Liver (tissue), 9 donors: ENCODE data around the gene EGFLAM. TPM values are rescaled to one million over a fixed set of nuclear protein-coding genes. Genes with fewer than 3 reads are reported as not detected.

Experiments used
- DNase-seq: peaks from one replicate; pipeline ENCODE4 v3.0.0-alpha.2; 2017; ENCODE audit warnings: low spot score
- H3K27ac ChIP-seq, 2 donors: one replicate each; pipeline ENCODE4 v1.7.0; 2013; ENCODE audit warnings: inconsistent platforms in 2 of 2, low read length in 2 of 2, control low read depth in 1 of 2, low read depth in 1 of 2, mild to moderate bottlenecking in 1 of 2
- H3K27me3 ChIP-seq, 4 donors: one replicate each; pipeline versions ENCODE4 v1.6.1 to v1.7.0; 2013; ENCODE audit warnings: low read length in 3 of 4, inconsistent platforms in 1 of 4, mild to moderate bottlenecking in 1 of 4, moderate library complexity in 1 of 4; ENCODE audit not compliant: control insufficient read depth in 4 of 4, insufficient read depth in 4 of 4
- H3K36me3 ChIP-seq, 4 donors: one replicate each; pipeline versions ENCODE4 v1.6.1 to v1.7.0; 2013; ENCODE audit warnings: low read length in 3 of 4, mild to moderate bottlenecking in 3 of 4, low read depth in 1 of 4, moderate library complexity in 1 of 4; ENCODE audit not compliant: control insufficient read depth in 4 of 4, insufficient read depth in 3 of 4
- H3K4me1 ChIP-seq, 4 donors: one replicate each; pipeline versions ENCODE4 v1.6.1 to v1.7.0; 2013; ENCODE audit warnings: low read length in 3 of 4, mild to moderate bottlenecking in 3 of 4, moderate library complexity in 1 of 4; ENCODE audit not compliant: control insufficient read depth in 4 of 4, insufficient read depth in 4 of 4
- H3K4me3 ChIP-seq, 3 donors: one replicate each; pipeline versions ENCODE4 v1.6.1 to v1.7.0; 2013; ENCODE audit warnings: low read length in 3 of 3, control low read depth in 1 of 3, low read depth in 1 of 3, mild to moderate bottlenecking in 1 of 3
- H3K9ac ChIP-seq, 2 donors: one replicate each; pipeline ENCODE4 v1.7.0; 2013; ENCODE audit warnings: low read length in 2 of 2, mild to moderate bottlenecking in 2 of 2, moderate library complexity in 2 of 2, control low read depth in 1 of 2, low read depth in 1 of 2
- H3K9me3 ChIP-seq, 4 donors: one replicate each; pipeline versions ENCODE4 v1.6.1 to v1.7.0; 2013; ENCODE audit warnings: low read length in 3 of 4; ENCODE audit not compliant: control insufficient read depth in 4 of 4
- EGR1 ChIP-seq, 2 donors: IDR thresholded peaks; 2 replicates each; pipeline ENCODE4 v1.6.1; 2016 to 2018; ENCODE audit warnings: antibody characterized with exemption in 2 of 2, low read depth in 2 of 2
- GABPA ChIP-seq, 2 donors: IDR thresholded peaks in 1 of 2; conservative IDR thresholded peaks in 1 of 2; 2 replicates each; pipeline ENCODE4 v1.6.1; 2016; ENCODE audit warnings: antibody characterized with exemption in 2 of 2, mild to moderate bottlenecking in 1 of 2, moderate library complexity in 1 of 2
- HNF4G ChIP-seq: IDR thresholded peaks from 2 replicates; pipeline ENCODE4 v1.6.1; 2016; ENCODE audit warnings: antibody characterized with exemption
- JUND ChIP-seq, 2 donors: IDR thresholded peaks; 2 replicates each; pipeline ENCODE4 v1.6.1; 2016; ENCODE audit warnings: antibody characterized with exemption in 2 of 2
- NR2F2 ChIP-seq: IDR thresholded peaks from 2 replicates; pipeline ENCODE4 v1.6.1; 2016; ENCODE audit warnings: antibody characterized with exemption
- RAD21 ChIP-seq, 2 donors: IDR thresholded peaks; 2 replicates each; pipeline ENCODE4 v1.6.1; 2016; ENCODE audit warnings: antibody characterized with exemption in 2 of 2, mild to moderate bottlenecking in 2 of 2
- RXRA ChIP-seq, 2 donors: IDR thresholded peaks; 2 replicates each; pipeline ENCODE4 v1.6.1; 2017 to 2018; ENCODE audit warnings: antibody characterized with exemption in 2 of 2, mild to moderate bottlenecking in 1 of 2
- SP1 ChIP-seq: IDR thresholded peaks from 2 replicates; pipeline ENCODE4 v1.6.1; 2018; ENCODE audit warnings: antibody characterized with exemption, mild to moderate bottlenecking
- TAF1 ChIP-seq: conservative IDR thresholded peaks from 2 replicates; pipeline ENCODE4 v1.6.1; 2016; ENCODE audit warnings: antibody characterized with exemption, mild to moderate bottlenecking
- WGBS: extraction: QIAGEN DNeasy Blood & Tissue Kit; methylation state at CpG from one replicate; pipeline ENCODE4 v1.1.7; 2013; 5-methylcytosine and 5-hydroxymethylcytosine counted together
- polyA plus RNA-seq, 2 donors: library from polyadenylated mRNA; stranded (reverse) in 1 of 2; unstranded in 1 of 2; fragments of 200-250 nt in 1 of 2; fragments of >200 nt in 1 of 2; fragmentation: Nextera tagmentation in 1 of 2; extraction: Ambion mirVana in 1 of 2; gene quantifications; one replicate each; pipeline versions ENCODE4 v1.2.1 to v1.2.3, GENCODE V29; 2013 to 2015
- total RNA-seq, 2 donors: library from RNA; depleted of rRNA; stranded (reverse); fragments of >200 nt; gene quantifications; one replicate each; pipeline ENCODE4 v1.2.3, GENCODE V29; 2014
- TF ChIP-seq, protein P1 (sequence below): IDR thresholded peaks from 2 replicates; pipeline ENCODE4 v1.6.1; 2016; ENCODE audit warnings: antibody characterized with exemption
- TF ChIP-seq, protein P2 (sequence below): IDR thresholded peaks from 2 replicates; pipeline ENCODE4 v1.6.1; 2016; ENCODE audit warnings: antibody characterized with exemption
- TF ChIP-seq, protein P3 (sequence below): fragments of 150-350 bp; IDR thresholded peaks from 2 replicates; pipeline ENCODE4 v1.5.1; 2017; ENCODE audit warnings: improper control_type of control experiment, low read depth, low read length; ENCODE audit not compliant: missing input control
- TF ChIP-seq, protein P4 (sequence below): IDR thresholded peaks from 2 replicates; pipeline ENCODE4 v1.6.1; 2016; ENCODE audit warnings: antibody characterized with exemption
- TF ChIP-seq, protein P5 (sequence below): IDR thresholded peaks from 2 replicates; pipeline ENCODE4 v1.6.1; 2016; ENCODE audit warnings: antibody characterized with exemption, mild to moderate bottlenecking
- donor health status: healthy.
- donor health status: healthy.
- donor health status: healthy.
- donor health status: healthy.
- donor health status: healthy.

The EGFLAM gene
- total and polyA plus RNA-seq, 4 donors, result 1.1 to 4.9 (median 1.9) TPM

DNA sequence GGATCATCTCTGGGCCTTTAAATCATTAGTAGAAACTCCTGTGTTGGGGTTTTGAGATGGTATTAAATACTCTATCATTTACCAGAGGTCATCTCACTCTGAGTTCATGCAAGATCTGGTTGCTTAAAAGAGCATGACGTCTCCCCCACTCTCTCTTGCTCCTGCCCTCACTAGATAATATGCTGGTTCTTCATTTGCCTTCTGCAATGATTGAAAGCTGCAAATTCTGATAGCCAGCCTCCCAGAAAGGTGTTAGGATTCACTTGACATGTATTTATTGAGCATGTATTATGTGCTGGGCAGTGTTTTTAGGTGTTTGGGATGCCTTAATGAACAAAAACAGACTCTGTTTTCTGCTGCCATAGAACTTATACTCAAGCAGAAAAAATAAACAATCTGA lies 41.2 kb downstream of the EGFLAM start:
- TF ChIP-seq SP1 (no peak), JUND (IDR thresholded peaks at IDR 0.05) (no peak)
- TF ChIP-seq, protein P1, sequence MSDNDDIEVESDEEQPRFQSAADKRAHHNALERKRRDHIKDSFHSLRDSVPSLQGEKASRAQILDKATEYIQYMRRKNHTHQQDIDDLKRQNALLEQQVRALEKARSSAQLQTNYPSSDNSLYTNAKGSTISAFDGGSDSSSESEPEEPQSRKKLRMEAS, result no peak
- Histone ChIP-seq H3K4me1 (no peaks in the 10 kb centered on the region), H3K27me3 (no peaks in the 10 kb centered on the region), H3K4me3 (no peak overlapping the region), H3K36me3 (no peaks in the 10 kb centered on the region), H3K27ac (no peak overlapping the region), H3K9me3 (peaks cover 2 to 6% (median 3%) of the 10 kb centered on the region in 4 donors), H3K9ac (no peak overlapping the region)
- no peak for DNase-seq
- WGBS, result 91% methylated on average over 1 of the region's 1 CpG

DNA sequence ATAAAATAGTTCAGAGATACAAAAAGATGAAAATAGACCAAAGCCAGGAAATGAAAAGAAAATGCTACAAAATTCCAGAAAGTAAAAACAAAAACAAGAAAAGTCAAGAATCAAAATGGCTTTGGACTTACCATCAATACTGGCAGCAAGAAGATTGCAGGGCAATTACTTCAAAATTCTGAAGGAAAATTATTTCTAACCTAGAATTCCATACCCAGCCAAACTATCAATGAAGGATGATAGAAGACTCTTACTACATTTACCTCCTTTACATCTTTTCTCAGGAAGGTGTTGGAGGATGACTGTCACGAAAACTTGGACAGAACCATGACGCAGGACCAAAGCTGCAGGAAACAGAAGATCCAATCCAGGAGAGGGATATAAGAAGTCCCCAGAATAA lies 46.8 kb downstream of the EGFLAM start:
- 87% methylated on average over 2 of the region's 2 CpGs for WGBS
- H3K9me3 ChIP-seq, result peaks cover 6 to 27% (median 12%) of the 10 kb centered on the region in 4 donors
- TF ChIP-seq EGR1 (IDR thresholded peaks at IDR 0.05; ENCODE audit: low read depth in 2 of 2) (no peak), SP1 (no peak), TAF1 (no peak), RXRA (IDR thresholded peaks at IDR 0.05) (no peak), RAD21 (IDR thresholded peaks at IDR 0.05) (no peak), NR2F2 (no peak)
- TF ChIP-seq, protein P1, result no peak
- TF ChIP-seq, protein P2, sequence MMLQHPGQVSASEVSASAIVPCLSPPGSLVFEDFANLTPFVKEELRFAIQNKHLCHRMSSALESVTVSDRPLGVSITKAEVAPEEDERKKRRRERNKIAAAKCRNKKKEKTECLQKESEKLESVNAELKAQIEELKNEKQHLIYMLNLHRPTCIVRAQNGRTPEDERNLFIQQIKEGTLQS, result no peak
- TF ChIP-seq, protein P3, sequence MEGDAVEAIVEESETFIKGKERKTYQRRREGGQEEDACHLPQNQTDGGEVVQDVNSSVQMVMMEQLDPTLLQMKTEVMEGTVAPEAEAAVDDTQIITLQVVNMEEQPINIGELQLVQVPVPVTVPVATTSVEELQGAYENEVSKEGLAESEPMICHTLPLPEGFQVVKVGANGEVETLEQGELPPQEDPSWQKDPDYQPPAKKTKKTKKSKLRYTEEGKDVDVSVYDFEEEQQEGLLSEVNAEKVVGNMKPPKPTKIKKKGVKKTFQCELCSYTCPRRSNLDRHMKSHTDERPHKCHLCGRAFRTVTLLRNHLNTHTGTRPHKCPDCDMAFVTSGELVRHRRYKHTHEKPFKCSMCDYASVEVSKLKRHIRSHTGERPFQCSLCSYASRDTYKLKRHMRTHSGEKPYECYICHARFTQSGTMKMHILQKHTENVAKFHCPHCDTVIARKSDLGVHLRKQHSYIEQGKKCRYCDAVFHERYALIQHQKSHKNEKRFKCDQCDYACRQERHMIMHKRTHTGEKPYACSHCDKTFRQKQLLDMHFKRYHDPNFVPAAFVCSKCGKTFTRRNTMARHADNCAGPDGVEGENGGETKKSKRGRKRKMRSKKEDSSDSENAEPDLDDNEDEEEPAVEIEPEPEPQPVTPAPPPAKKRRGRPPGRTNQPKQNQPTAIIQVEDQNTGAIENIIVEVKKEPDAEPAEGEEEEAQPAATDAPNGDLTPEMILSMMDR, result no peak
- no peaks in the 10 kb centered on the region for H3K27me3 ChIP-seq
- H3K36me3 ChIP-seq, result no peaks in the 10 kb centered on the region
- H3K27ac ChIP-seq, result no peak overlapping the region
- H3K4me1 ChIP-seq, result no peaks in the 10 kb centered on the region
- no peak overlapping the region for H3K4me3 ChIP-seq
- no peak for DNase-seq
- no peak overlapping the region for H3K9ac ChIP-seq

DNA sequence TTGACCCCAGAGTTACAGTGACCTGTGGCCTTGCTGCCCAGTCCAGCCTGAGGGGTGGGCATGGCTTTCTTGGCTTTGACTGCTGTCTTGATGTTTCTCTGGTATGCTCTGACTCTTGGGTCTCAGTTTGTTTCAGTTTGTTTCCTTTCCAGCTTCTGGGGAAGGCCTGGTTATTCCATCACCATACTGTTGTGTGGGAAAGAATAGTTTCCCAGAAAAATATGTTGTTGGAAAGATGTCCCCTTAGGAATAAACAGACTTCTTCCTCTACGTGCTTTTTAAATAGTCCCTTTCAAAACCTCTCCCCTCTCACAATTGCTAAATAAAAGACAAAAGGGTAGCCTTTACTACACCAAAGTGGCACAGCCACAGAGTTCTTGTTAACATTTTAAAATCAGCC lies 49.5 kb downstream of the EGFLAM start:
- Histone ChIP-seq H3K27ac (no peak overlapping the region), H3K36me3 (no peaks in the 10 kb centered on the region), H3K9ac (no peak overlapping the region), H3K9me3 (peaks cover 6 to 27% (median 11%) of the 10 kb centered on the region in 4 donors), H3K4me3 (no peak overlapping the region), H3K4me1 (no peaks in the 10 kb centered on the region), H3K27me3 (no peaks in the 10 kb centered on the region)
- no peak for TF ChIP-seq RXRA (IDR thresholded peaks at IDR 0.05)
- TF ChIP-seq GABPA (IDR thresholded peaks at IDR 0.05 in 1 of 2, conservative IDR thresholded peaks at IDR 0.05 in 1 of 2), result no peak
- TF ChIP-seq, protein P4, sequence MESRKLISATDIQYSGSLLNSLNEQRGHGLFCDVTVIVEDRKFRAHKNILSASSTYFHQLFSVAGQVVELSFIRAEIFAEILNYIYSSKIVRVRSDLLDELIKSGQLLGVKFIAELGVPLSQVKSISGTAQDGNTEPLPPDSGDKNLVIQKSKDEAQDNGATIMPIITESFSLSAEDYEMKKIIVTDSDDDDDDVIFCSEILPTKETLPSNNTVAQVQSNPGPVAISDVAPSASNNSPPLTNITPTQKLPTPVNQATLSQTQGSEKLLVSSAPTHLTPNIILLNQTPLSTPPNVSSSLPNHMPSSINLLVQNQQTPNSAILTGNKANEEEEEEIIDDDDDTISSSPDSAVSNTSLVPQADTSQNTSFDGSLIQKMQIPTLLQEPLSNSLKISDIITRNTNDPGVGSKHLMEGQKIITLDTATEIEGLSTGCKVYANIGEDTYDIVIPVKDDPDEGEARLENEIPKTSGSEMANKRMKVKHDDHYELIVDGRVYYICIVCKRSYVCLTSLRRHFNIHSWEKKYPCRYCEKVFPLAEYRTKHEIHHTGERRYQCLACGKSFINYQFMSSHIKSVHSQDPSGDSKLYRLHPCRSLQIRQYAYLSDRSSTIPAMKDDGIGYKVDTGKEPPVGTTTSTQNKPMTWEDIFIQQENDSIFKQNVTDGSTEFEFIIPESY, result no peak
- no peak for TF ChIP-seq EGR1 (IDR thresholded peaks at IDR 0.05; ENCODE audit: low read depth in 2 of 2)
- TF ChIP-seq JUND (IDR thresholded peaks at IDR 0.05), result no peak
- no peak for TF ChIP-seq NR2F2
- TF ChIP-seq, protein P3, result no peak
- TF ChIP-seq HNF4G, result no peak
- TF ChIP-seq, protein P5, sequence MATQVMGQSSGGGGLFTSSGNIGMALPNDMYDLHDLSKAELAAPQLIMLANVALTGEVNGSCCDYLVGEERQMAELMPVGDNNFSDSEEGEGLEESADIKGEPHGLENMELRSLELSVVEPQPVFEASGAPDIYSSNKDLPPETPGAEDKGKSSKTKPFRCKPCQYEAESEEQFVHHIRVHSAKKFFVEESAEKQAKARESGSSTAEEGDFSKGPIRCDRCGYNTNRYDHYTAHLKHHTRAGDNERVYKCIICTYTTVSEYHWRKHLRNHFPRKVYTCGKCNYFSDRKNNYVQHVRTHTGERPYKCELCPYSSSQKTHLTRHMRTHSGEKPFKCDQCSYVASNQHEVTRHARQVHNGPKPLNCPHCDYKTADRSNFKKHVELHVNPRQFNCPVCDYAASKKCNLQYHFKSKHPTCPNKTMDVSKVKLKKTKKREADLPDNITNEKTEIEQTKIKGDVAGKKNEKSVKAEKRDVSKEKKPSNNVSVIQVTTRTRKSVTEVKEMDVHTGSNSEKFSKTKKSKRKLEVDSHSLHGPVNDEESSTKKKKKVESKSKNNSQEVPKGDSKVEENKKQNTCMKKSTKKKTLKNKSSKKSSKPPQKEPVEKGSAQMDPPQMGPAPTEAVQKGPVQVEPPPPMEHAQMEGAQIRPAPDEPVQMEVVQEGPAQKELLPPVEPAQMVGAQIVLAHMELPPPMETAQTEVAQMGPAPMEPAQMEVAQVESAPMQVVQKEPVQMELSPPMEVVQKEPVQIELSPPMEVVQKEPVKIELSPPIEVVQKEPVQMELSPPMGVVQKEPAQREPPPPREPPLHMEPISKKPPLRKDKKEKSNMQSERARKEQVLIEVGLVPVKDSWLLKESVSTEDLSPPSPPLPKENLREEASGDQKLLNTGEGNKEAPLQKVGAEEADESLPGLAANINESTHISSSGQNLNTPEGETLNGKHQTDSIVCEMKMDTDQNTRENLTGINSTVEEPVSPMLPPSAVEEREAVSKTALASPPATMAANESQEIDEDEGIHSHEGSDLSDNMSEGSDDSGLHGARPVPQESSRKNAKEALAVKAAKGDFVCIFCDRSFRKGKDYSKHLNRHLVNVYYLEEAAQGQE, result no peak
- WGBS, result 78% methylated on average over 1 of the region's 1 CpG
- DNase-seq, result no peak
